PC-3 (cell line): Measurements from ENCODE around the gene PADI6.

Experiments used
- CTCF ChIP-seq: fragments of 300-600 bp; sonication (generic); conservative IDR thresholded peaks from 2 replicates; pipeline ENCODE4 v1.5.1; 2017; ENCODE audit warnings: antibody characterized with exemption, low read depth, mild to moderate bottlenecking, low read length
- EZH2 ChIP-seq: fragments of 300-600 bp; sonication (generic); IDR thresholded peaks from one replicate; pipeline ENCODE4 v1.6.1; 2017; ENCODE audit warnings: antibody characterized with exemption, mild to moderate bottlenecking, low read length; ENCODE audit not compliant: unreplicated experiment
- EZH2phosphoT487 ChIP-seq: fragments of 300-600 bp; sonication (generic); IDR thresholded peaks from 2 replicates; pipeline ENCODE4 v1.6.1; 2018; ENCODE audit warnings: mild to moderate bottlenecking, antibody characterized with exemption, low read length, borderline replicate concordance

DNA sequence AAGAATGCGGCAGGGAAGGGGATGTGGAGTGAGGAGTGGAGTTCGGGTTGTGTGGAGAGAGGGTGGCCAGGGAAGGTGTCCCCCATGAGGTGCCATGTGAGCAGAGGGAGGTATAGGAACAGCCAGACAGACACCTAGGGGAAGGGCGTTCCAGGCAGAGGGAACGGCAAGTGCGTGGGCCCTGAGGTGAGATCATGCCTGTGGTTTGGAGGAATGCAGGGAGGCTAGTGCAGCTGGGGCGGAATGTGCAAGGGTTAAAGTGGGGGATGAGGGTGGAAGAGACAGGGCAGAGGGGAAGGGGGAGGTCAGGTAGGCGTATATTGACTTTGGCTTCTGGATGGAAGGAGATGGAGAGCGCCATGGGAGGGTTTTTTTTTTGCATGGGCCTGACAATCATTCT is 31.6 kb upstream of the PADI6 start:
- TF ChIP-seq CTCF (no peak), EZH2phosphoT487 (no peak), EZH2 (no peak)
